HepG2 (cell line): ENCODE results near the gene XPNPEP3.

Experiments
- BRCA1 ChIP-seq: sonication (generic); formaldehyde crosslinking; IDR thresholded peaks from 2 replicates; pipeline ENCODE4 v1.4.0; 2020; ENCODE audit warnings: missing genetic modification reagents
- CEBPB ChIP-seq: IDR thresholded peaks from 2 replicates; pipeline ENCODE4 v1.6.1; 2011; ENCODE audit warnings: low read depth, low read length, improper control_type of control experiment, borderline replicate concordance
- NFE2L1 ChIP-seq: sonication (generic); formaldehyde crosslinking; IDR thresholded peaks from 2 replicates; pipeline ENCODE4 v1.4.0; 2020; ENCODE audit warnings: missing genetic modification reagents, mild to moderate bottlenecking, borderline replicate concordance
- POLR2AphosphoS5 ChIP-seq: IDR thresholded peaks from 2 replicates; pipeline ENCODE4 v1.6.1; 2012; ENCODE audit warnings: low read depth, low read length
- SMAD3 ChIP-seq: sonication (generic); formaldehyde crosslinking; IDR thresholded peaks from 2 replicates; pipeline ENCODE4 v1.4.0; 2020; ENCODE audit warnings: missing genetic modification reagents
- TCF7 ChIP-seq: sonication (generic); IDR thresholded peaks from 2 replicates; pipeline ENCODE4 v1.6.1; 2016; ENCODE audit warnings: antibody characterized with exemption, low read depth
- ZNF12 ChIP-seq: sonication (generic); formaldehyde crosslinking; IDR thresholded peaks from 2 replicates; pipeline ENCODE4 v1.5.0; 2020; ENCODE audit warnings: missing genetic modification reagents
- ZNF777 ChIP-seq: sonication (generic); formaldehyde crosslinking; IDR thresholded peaks from 2 replicates; pipeline ENCODE4 v1.4.0; 2020; ENCODE audit warnings: missing genetic modification reagents
- ZNF790 ChIP-seq: sonication (generic); formaldehyde crosslinking; IDR thresholded peaks from 2 replicates; pipeline ENCODE4 v1.8.0; 2022; ENCODE audit warnings: missing genetic modification reagents, mild to moderate bottlenecking, borderline replicate concordance
- TF ChIP-seq, protein P1 (sequence below): IDR thresholded peaks from 2 replicates; pipeline ENCODE4 v1.6.1; 2016; ENCODE audit warnings: low read depth
- TF ChIP-seq, protein P2 (sequence below): sonication (generic); formaldehyde crosslinking; IDR thresholded peaks from 2 replicates; pipeline ENCODE4 v1.4.0; 2020; ENCODE audit warnings: missing genetic modification reagents
- TF ChIP-seq, protein P3 (sequence below): IDR thresholded peaks from 2 replicates; pipeline ENCODE4 v1.6.1; 2016
- TF ChIP-seq, protein P4 (sequence below): sonication (generic); formaldehyde crosslinking; IDR thresholded peaks from 2 replicates; pipeline ENCODE4 v1.5.0; 2020; ENCODE audit warnings: mild to moderate bottlenecking, missing genetic modification reagents, moderate library complexity
- TF ChIP-seq, protein P5 (sequence below): sonication (generic); formaldehyde crosslinking; IDR thresholded peaks from 2 replicates; pipeline ENCODE4 v1.4.0; 2020; ENCODE audit warnings: missing genetic modification reagents, low read depth, mild to moderate bottlenecking, borderline replicate concordance

DNA sequence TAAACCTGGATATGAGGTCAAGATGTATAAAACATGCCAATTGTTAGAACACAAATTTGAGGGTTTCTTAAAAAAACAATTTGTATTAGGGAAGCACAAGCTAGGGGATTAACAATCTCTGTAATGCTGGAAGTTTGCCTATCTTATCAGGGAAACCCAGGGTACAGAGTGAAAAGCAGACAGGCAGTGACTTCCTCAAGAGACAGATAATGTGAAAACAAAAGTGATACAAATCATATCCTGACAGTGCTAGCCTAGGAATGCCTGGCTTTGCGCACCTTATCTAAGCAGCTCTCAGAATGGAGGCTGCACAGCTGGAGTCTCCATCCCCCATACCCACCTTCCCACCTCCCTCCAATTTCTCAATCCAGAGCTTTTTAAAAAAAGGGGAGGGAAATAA lies 71.7 kb downstream of the XPNPEP3 start:
- TF ChIP-seq CEBPB (no peak), ZNF777 (CRISPR knock-in tag) (no peak), BRCA1 (CRISPR knock-in tag) (no peak), SMAD3 (CRISPR knock-in tag) (no peak), NFE2L1 (CRISPR knock-in tag) (no peak), ZNF790 (CRISPR knock-in tag) (no peak), POLR2AphosphoS5 (no peak), ZNF12 (CRISPR knock-in tag) (no peak), TCF7 (no peak)
- TF ChIP-seq, protein P1, sequence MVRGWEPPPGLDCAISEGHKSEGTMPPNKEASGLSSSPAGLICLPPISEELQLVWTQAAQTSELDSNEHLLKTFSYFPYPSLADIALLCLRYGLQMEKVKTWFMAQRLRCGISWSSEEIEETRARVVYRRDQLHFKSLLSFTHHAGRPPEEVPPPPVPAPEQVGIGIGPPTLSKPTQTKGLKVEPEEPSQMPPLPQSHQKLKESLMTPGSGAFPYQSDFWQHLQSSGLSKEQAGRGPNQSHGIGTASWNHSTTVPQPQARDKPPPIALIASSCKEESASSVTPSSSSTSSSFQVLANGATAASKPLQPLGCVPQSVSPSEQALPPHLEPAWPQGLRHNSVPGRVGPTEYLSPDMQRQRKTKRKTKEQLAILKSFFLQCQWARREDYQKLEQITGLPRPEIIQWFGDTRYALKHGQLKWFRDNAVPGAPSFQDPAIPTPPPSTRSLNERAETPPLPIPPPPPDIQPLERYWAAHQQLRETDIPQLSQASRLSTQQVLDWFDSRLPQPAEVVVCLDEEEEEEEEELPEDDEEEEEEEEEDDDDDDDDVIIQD (CRISPR knock-in tag) = no peak
- TF ChIP-seq, protein P2, sequence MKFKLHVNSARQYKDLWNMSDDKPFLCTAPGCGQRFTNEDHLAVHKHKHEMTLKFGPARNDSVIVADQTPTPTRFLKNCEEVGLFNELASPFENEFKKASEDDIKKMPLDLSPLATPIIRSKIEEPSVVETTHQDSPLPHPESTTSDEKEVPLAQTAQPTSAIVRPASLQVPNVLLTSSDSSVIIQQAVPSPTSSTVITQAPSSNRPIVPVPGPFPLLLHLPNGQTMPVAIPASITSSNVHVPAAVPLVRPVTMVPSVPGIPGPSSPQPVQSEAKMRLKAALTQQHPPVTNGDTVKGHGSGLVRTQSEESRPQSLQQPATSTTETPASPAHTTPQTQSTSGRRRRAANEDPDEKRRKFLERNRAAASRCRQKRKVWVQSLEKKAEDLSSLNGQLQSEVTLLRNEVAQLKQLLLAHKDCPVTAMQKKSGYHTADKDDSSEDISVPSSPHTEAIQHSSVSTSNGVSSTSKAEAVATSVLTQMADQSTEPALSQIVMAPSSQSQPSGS (CRISPR knock-in tag) = no peak
- TF ChIP-seq, protein P3, sequence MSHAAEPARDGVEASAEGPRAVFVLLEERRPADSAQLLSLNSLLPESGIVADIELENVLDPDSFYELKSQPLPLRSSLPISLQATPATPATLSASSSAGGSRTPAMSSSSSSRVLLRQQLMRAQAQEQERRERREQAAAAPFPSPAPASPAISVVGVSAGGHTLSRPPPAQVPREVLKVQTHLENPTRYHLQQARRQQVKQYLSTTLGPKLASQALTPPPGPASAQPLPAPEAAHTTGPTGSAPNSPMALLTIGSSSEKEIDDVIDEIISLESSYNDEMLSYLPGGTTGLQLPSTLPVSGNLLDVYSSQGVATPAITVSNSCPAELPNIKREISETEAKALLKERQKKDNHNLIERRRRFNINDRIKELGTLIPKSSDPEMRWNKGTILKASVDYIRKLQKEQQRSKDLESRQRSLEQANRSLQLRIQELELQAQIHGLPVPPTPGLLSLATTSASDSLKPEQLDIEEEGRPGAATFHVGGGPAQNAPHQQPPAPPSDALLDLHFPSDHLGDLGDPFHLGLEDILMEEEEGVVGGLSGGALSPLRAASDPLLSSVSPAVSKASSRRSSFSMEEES (CRISPR knock-in tag) = no peak
- TF ChIP-seq, protein P4, sequence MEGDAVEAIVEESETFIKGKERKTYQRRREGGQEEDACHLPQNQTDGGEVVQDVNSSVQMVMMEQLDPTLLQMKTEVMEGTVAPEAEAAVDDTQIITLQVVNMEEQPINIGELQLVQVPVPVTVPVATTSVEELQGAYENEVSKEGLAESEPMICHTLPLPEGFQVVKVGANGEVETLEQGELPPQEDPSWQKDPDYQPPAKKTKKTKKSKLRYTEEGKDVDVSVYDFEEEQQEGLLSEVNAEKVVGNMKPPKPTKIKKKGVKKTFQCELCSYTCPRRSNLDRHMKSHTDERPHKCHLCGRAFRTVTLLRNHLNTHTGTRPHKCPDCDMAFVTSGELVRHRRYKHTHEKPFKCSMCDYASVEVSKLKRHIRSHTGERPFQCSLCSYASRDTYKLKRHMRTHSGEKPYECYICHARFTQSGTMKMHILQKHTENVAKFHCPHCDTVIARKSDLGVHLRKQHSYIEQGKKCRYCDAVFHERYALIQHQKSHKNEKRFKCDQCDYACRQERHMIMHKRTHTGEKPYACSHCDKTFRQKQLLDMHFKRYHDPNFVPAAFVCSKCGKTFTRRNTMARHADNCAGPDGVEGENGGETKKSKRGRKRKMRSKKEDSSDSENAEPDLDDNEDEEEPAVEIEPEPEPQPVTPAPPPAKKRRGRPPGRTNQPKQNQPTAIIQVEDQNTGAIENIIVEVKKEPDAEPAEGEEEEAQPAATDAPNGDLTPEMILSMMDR (CRISPR knock-in tag) = no peak
- TF ChIP-seq, protein P5, sequence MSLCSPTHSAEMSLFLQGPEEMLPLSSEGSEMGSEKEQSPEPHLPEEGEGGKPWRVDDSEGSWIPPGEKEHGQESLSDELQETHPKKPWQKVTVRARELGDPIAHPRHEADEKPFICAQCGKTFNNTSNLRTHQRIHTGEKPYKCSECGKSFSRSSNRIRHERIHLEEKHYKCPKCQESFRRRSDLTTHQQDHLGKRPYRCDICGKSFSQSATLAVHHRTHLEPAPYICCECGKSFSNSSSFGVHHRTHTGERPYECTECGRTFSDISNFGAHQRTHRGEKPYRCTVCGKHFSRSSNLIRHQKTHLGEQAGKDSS (CRISPR knock-in tag) = no peak
